ENCODE data around the gene KCNN2.

The KCNN2 gene

GRCh38 chr5:114369680-114370417, 8.0 kb downstream of the KCNN2 start:
- H2BK5ac ChIP-seq (ENCODE audit: low read depth, low read length, poor library complexity): no peak overlapping the region
- no peak overlapping the region for H3K18ac ChIP-seq (ENCODE audit: low read length)
- no CpG with 5 or more reads among the region's 7 CpGs for WGBS (ENCODE audit: extremely low coverage, insufficient coverage, insufficient read length)

DNA sequence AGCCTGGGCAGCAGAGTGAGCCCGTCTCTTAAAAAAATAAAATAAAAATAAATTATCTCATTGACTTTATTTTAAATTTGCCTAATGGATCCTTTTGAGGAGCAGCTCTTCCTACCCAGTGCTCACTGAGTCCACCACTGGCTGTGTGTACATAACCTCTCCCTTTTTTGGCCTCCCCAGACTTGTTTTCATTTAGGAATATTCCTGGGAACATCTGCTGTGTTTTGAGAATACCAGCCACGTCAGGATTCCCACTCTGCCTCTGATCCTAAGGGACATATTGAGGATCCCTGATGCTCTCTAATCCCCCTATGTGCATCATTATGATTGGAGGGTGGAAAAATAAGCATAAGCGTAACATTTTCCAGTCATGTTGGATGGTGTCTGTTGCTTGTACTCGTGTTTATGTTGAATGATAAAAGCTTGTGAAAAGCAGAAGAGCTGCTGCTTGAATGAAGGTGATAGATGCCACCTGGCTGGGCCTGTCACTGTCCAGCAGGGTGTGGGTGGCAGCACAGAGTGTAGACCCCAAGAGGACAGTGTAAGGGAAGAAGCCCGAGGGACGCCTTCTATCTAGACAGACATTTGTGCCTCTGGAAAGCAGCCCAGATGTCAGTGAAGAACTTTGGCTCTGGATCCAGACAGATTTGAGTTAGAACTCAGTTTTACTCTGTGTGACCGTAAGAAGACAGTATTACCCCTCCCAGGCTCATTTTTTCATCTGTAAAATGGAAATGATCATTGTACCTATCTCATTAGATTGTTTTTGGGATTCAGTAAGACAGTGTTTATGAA, 15.4 kb downstream of the KCNN2 start:
- Histone ChIP-seq H3K18ac (ENCODE audit: low read length) (no peak overlapping the region), H2BK120ac (ENCODE audit: insufficient read depth, low read length, poor library complexity) (no peak overlapping the region), H3K14ac (ENCODE audit: low read length) (no peak overlapping the region), H3K4ac (ENCODE audit: low read depth, low read length) (no peak overlapping the region), H4K91ac (ENCODE audit: low read depth, low read length) (no peak overlapping the region), H4K12ac (ENCODE audit: low read depth, low read length) (no peak overlapping the region), H3K4me3 (ENCODE audit: low read depth, low read length) (no peak overlapping the region), H3K9ac (ENCODE audit: low read length) (no peak overlapping the region), H3K9me3 (ENCODE audit: insufficient read depth, low read depth, low read length) (no peaks in the 10 kb centered on the region), H3K27ac (ENCODE audit: low read depth, low read length) (no peak overlapping the region), H3K27me3 (ENCODE audit: insufficient read depth, low read length) (no peaks in the 10 kb centered on the region), H2AFZ (ENCODE audit: insufficient read depth, low read length, poor library complexity) (no peak overlapping the region), H2BK5ac (ENCODE audit: low read depth, low read length, poor library complexity) (no peak overlapping the region), H2AK5ac (ENCODE audit: low read length) (no peak overlapping the region), H4K8ac (ENCODE audit: low read depth, low read length) (no peak overlapping the region), H3K4me1 (ENCODE audit: control insufficient read depth in 1 of 2, insufficient read depth in 2 of 2, low read length in 2 of 2) (no peaks in the 10 kb centered on the region), H3K79me1 (ENCODE audit: low read length) (no peaks in the 10 kb centered on the region), H3K79me2 (ENCODE audit: control insufficient read depth, insufficient read depth, low read length, poor library complexity) (no peaks in the 10 kb centered on the region), H3K36me3 (ENCODE audit: control insufficient read depth in 1 of 2, insufficient read depth in 2 of 2, low read length in 2 of 2) (no peaks in the 10 kb centered on the region), H3K4me2 (ENCODE audit: low read length) (no peak overlapping the region), H3K23ac (ENCODE audit: low read length) (no peak overlapping the region), H2BK12ac (ENCODE audit: low read length) (no peak overlapping the region)
- no peak for DNase-seq
- no CpG with 5 or more reads among the region's 7 CpGs for WGBS (ENCODE audit: extremely low coverage, insufficient coverage, insufficient read length)

More at GRCh38 chr5:114369680-114370417, 8.0 kb downstream of the KCNN2 start:
- H3K23ac ChIP-seq (ENCODE audit: low read length): no peak overlapping the region
- no peaks in the 10 kb centered on the region for H3K79me2 ChIP-seq (ENCODE audit: control insufficient read depth, insufficient read depth, low read length, poor library complexity)
- H4K8ac ChIP-seq (ENCODE audit: low read depth, low read length): no peak overlapping the region
- no peak overlapping the region for H4K12ac ChIP-seq (ENCODE audit: low read depth, low read length)
- H2AK5ac ChIP-seq (ENCODE audit: low read length): no peak overlapping the region
- H3K9ac ChIP-seq (ENCODE audit: low read length): no peak overlapping the region
- H3K27ac ChIP-seq (ENCODE audit: low read depth, low read length): no peak overlapping the region
- no peak overlapping the region for H2BK12ac ChIP-seq (ENCODE audit: low read length)
- H3K14ac ChIP-seq (ENCODE audit: low read length): no peak overlapping the region
- no peak overlapping the region for H3K4ac ChIP-seq (ENCODE audit: low read depth, low read length)
- no peak overlapping the region for H3K4me3 ChIP-seq (ENCODE audit: low read depth, low read length)
- no peaks in the 10 kb centered on the region for H3K4me1 ChIP-seq (ENCODE audit: control insufficient read depth in 1 of 2, insufficient read depth in 2 of 2, low read length in 2 of 2)
- no peak overlapping the region for H2BK120ac ChIP-seq (ENCODE audit: insufficient read depth, low read length, poor library complexity)
- H4K91ac ChIP-seq (ENCODE audit: low read depth, low read length): no peak overlapping the region
- no peak overlapping the region for H3K4me2 ChIP-seq (ENCODE audit: low read length)
- H3K79me1 ChIP-seq (ENCODE audit: low read length): no peaks in the 10 kb centered on the region
- no peaks in the 10 kb centered on the region for H3K9me3 ChIP-seq (ENCODE audit: insufficient read depth, low read depth, low read length)
- DNase-seq: no peak
- H2AFZ ChIP-seq (ENCODE audit: insufficient read depth, low read length, poor library complexity): no peak overlapping the region
- no peaks in the 10 kb centered on the region for H3K36me3 ChIP-seq (ENCODE audit: control insufficient read depth in 1 of 2, insufficient read depth in 2 of 2, low read length in 2 of 2)
- no peaks in the 10 kb centered on the region for H3K27me3 ChIP-seq (ENCODE audit: insufficient read depth, low read length)

GRCh38 chr5:114377946-114378345, 16.1 kb downstream of the KCNN2 start:
- no CpG with 5 or more reads among the region's 6 CpGs for WGBS (ENCODE audit: extremely low coverage, insufficient coverage, insufficient read length)

DNA sequence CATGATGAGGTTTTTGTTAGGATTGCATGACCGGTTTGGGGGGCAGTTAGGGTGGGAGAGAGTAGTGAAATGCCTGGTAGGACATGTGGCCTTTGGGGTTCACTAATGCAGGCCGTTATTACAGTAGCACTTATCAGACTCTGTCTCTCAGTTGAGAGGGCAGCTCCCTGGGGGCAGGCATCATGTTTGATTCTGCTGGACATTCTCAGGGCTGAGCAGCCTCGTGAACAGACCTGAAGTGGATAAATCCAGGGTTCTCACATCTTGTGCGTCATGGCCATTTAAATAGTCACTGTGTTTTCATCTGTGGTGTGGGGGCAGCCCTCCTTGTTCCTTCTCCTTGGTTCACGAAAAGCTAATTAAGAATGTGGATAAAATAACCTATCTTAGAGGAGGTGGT, 18.9 kb downstream of the KCNN2 start:
- no peak overlapping the region for H3K27ac ChIP-seq (ENCODE audit: low read depth, low read length)
- no peak overlapping the region for H4K8ac ChIP-seq (ENCODE audit: low read depth, low read length)
- no peak overlapping the region for H3K4me2 ChIP-seq (ENCODE audit: low read length)
- no peak overlapping the region for H3K18ac ChIP-seq (ENCODE audit: low read length)
- no peaks in the 10 kb centered on the region for H3K36me3 ChIP-seq (ENCODE audit: control insufficient read depth in 1 of 2, insufficient read depth in 2 of 2, low read length in 2 of 2)
- H2BK12ac ChIP-seq (ENCODE audit: low read length): no peak overlapping the region
- H2BK5ac ChIP-seq (ENCODE audit: low read depth, low read length, poor library complexity): no peak overlapping the region
- H3K14ac ChIP-seq (ENCODE audit: low read length): no peak overlapping the region
- no peak overlapping the region for H3K23ac ChIP-seq (ENCODE audit: low read length)
- no peaks in the 10 kb centered on the region for H3K27me3 ChIP-seq (ENCODE audit: insufficient read depth, low read length)
- no peak overlapping the region for H4K91ac ChIP-seq (ENCODE audit: low read depth, low read length)
- no peaks in the 10 kb centered on the region for H3K9me3 ChIP-seq (ENCODE audit: insufficient read depth, low read depth, low read length)
- no peak overlapping the region for H2AFZ ChIP-seq (ENCODE audit: insufficient read depth, low read length, poor library complexity)
- WGBS (ENCODE audit: extremely low coverage, insufficient coverage, insufficient read length): no CpG with 5 or more reads among the region's 5 CpGs
- no peak overlapping the region for H2BK120ac ChIP-seq (ENCODE audit: insufficient read depth, low read length, poor library complexity)
- no peaks in the 10 kb centered on the region for H3K79me2 ChIP-seq (ENCODE audit: control insufficient read depth, insufficient read depth, low read length, poor library complexity)
- no peak overlapping the region for H2AK5ac ChIP-seq (ENCODE audit: low read length)
- H3K79me1 ChIP-seq (ENCODE audit: low read length): no peaks in the 10 kb centered on the region
- H4K12ac ChIP-seq (ENCODE audit: low read depth, low read length): no peak overlapping the region
- no peaks in the 10 kb centered on the region for H3K4me1 ChIP-seq (ENCODE audit: control insufficient read depth in 1 of 2, insufficient read depth in 2 of 2, low read length in 2 of 2)
- DNase-seq: no peak
- no peak overlapping the region for H3K4ac ChIP-seq (ENCODE audit: low read depth, low read length)
- no peak overlapping the region for H3K9ac ChIP-seq (ENCODE audit: low read length)
- no peak overlapping the region for H3K4me3 ChIP-seq (ENCODE audit: low read depth, low read length)

More at GRCh38 chr5:114377946-114378345, 16.1 kb downstream of the KCNN2 start:
- Histone ChIP-seq H3K18ac (ENCODE audit: low read length) (no peak overlapping the region), H3K9ac (ENCODE audit: low read length) (no peak overlapping the region), H3K79me2 (ENCODE audit: control insufficient read depth, insufficient read depth, low read length, poor library complexity) (no peaks in the 10 kb centered on the region), H2BK120ac (ENCODE audit: insufficient read depth, low read length, poor library complexity) (no peak overlapping the region), H2AFZ (ENCODE audit: insufficient read depth, low read length, poor library complexity) (no peak overlapping the region), H3K23ac (ENCODE audit: low read length) (no peak overlapping the region), H3K4me3 (ENCODE audit: low read depth, low read length) (no peak overlapping the region), H3K14ac (ENCODE audit: low read length) (no peak overlapping the region), H4K8ac (ENCODE audit: low read depth, low read length) (no peak overlapping the region), H3K79me1 (ENCODE audit: low read length) (no peaks in the 10 kb centered on the region), H3K4me1 (ENCODE audit: control insufficient read depth in 1 of 2, insufficient read depth in 2 of 2, low read length in 2 of 2) (no peaks in the 10 kb centered on the region), H2BK12ac (ENCODE audit: low read length) (no peak overlapping the region), H4K12ac (ENCODE audit: low read depth, low read length) (no peak overlapping the region), H3K4me2 (ENCODE audit: low read length) (no peak overlapping the region), H3K36me3 (ENCODE audit: control insufficient read depth in 1 of 2, insufficient read depth in 2 of 2, low read length in 2 of 2) (no peaks in the 10 kb centered on the region), H2AK5ac (ENCODE audit: low read length) (no peak overlapping the region), H2BK5ac (ENCODE audit: low read depth, low read length, poor library complexity) (no peak overlapping the region), H3K9me3 (ENCODE audit: insufficient read depth, low read depth, low read length) (no peaks in the 10 kb centered on the region), H4K91ac (ENCODE audit: low read depth, low read length) (no peak overlapping the region), H3K27ac (ENCODE audit: low read depth, low read length) (no peak overlapping the region), H3K4ac (ENCODE audit: low read depth, low read length) (no peak overlapping the region), H3K27me3 (ENCODE audit: insufficient read depth, low read length) (no peaks in the 10 kb centered on the region)
- no peak for DNase-seq
